HG03565 (cell line): ENCODE data around the gene ZNF462.

Source experiments
- ATAC-seq: cut with Tn5 transposase; IDR thresholded peaks from one replicate; pipeline ENCODE4 v1.9.1; 2021; ENCODE audit warnings: mild to moderate bottlenecking, moderate library complexity; ENCODE audit not compliant: unreplicated experiment

ZNF462 gene

GRCh38 chr9:106861640-106862109 lies 1.3 kb upstream of the ZNF462 start:
- no peak for ATAC-seq

- no peak for ATAC-seq
Measured at GRCh38 chr9:106862110-106862820, 701 bp upstream of the ZNF462 start.

GRCh38 chr9:106864373-106865143 lies 1.6 kb downstream of the ZNF462 start:
- no peak for ATAC-seq

- ATAC-seq = no peak
Measured at GRCh38 chr9:106866243-106866642, 3.3 kb downstream of the ZNF462 start.

GRCh38 chr9:106867286-106867685 lies 4.3 kb downstream of the ZNF462 start:
- no peak for ATAC-seq

- ATAC-seq = no peak
Measured at GRCh38 chr9:106868087-106868486, 5.1 kb downstream of the ZNF462 start.

- no peak for ATAC-seq
Measured at GRCh38 chr9:106868565-106868964, 5.6 kb downstream of the ZNF462 start.

- no peak for ATAC-seq
Measured at GRCh38 chr9:106869028-106869427, 6.1 kb downstream of the ZNF462 start.

- ATAC-seq = no peak
Measured at GRCh38 chr9:106869458-106869857, 6.5 kb downstream of the ZNF462 start.

GRCh38 chr9:106872641-106873040 lies 9.7 kb downstream of the ZNF462 start:
- ATAC-seq = no peak

- no peak for ATAC-seq
Measured at GRCh38 chr9:106874031-106874430, 11.1 kb downstream of the ZNF462 start.

- ATAC-seq = no peak
Measured at GRCh38 chr9:106874652-106875051, 11.7 kb downstream of the ZNF462 start.

- no peak for ATAC-seq
Measured at GRCh38 chr9:106875529-106875928, 12.6 kb downstream of the ZNF462 start.

- no peak for ATAC-seq
Measured at GRCh38 chr9:106877345-106877744, 14.4 kb downstream of the ZNF462 start.

GRCh38 chr9:106878081-106878837 lies 15.3 kb downstream of the ZNF462 start:
- ATAC-seq = no peak

- ATAC-seq = no peak
Measured at GRCh38 chr9:106878934-106879333, 16.0 kb downstream of the ZNF462 start.

- ATAC-seq = no peak
Measured at GRCh38 chr9:106879439-106879882, 16.5 kb downstream of the ZNF462 start.

GRCh38 chr9:106880081-106880480 lies 17.1 kb downstream of the ZNF462 start:
- no peak for ATAC-seq

- ATAC-seq = no peak
Measured at GRCh38 chr9:106880863-106881262, 17.9 kb downstream of the ZNF462 start.

GRCh38 chr9:106883030-106883429 lies 20.1 kb downstream of the ZNF462 start:
- no peak for ATAC-seq

- no peak for ATAC-seq
Measured at GRCh38 chr9:106883626-106884190, 20.7 kb downstream of the ZNF462 start.
